Prostate gland (tissue), 2 donors: Measurements from ENCODE around the gene MKRN1.

Source experiments
- POLR2A ChIP-seq: fragments of 450-650 bp; IDR thresholded peaks from one replicate; pipeline ENCODE4 v1.6.1; 2016; ENCODE audit warnings: antibody characterized with exemption, mild to moderate bottlenecking
- TF ChIP-seq, protein P1 (sequence below), 4 experiments: fragments of 200-600 bp in 2 of 4; fragments of 450-650 bp in 2 of 4; sonication (generic) in 2 of 4; IDR thresholded peaks; 1 replicate in 3 of 4; 2 replicates in 1 of 4; pipeline ENCODE4 v1.5.1; 2016 to 2019; ENCODE audit warnings: antibody characterized with exemption in 4 of 4, mild to moderate bottlenecking in 2 of 4, moderate library complexity in 2 of 4

GRCh38 chr7:140403878-140404564 is 75.3 kb downstream of the MKRN1 start, which contains the start of gene RAB19:
- TF ChIP-seq, protein P1, sequence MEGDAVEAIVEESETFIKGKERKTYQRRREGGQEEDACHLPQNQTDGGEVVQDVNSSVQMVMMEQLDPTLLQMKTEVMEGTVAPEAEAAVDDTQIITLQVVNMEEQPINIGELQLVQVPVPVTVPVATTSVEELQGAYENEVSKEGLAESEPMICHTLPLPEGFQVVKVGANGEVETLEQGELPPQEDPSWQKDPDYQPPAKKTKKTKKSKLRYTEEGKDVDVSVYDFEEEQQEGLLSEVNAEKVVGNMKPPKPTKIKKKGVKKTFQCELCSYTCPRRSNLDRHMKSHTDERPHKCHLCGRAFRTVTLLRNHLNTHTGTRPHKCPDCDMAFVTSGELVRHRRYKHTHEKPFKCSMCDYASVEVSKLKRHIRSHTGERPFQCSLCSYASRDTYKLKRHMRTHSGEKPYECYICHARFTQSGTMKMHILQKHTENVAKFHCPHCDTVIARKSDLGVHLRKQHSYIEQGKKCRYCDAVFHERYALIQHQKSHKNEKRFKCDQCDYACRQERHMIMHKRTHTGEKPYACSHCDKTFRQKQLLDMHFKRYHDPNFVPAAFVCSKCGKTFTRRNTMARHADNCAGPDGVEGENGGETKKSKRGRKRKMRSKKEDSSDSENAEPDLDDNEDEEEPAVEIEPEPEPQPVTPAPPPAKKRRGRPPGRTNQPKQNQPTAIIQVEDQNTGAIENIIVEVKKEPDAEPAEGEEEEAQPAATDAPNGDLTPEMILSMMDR (IDR thresholded peaks at IDR 0.05), result peak in 1 of 4 experiments; percentile 10
- TF ChIP-seq POLR2A, result no peak
